SU-DHL-6 (cell line): ENCODE measurements around the gene ANKRD18B.
"Not testable (repeated sequence)": the region's sequence is repeated elsewhere in the genome, so short reads cannot be mapped to it uniquely, and the experiment has no call there.

Source experiments
- H2AFZ ChIP-seq: fragments of 200-600 bp; sonication (generic); 2 replicates; pipeline ENCODE4 v1.6.1; 2014; ENCODE audit warnings: low read depth, mild to moderate bottlenecking, moderate library complexity, mixed read lengths, antibody characterized with exemption, low read length; ENCODE audit not compliant: severe bottlenecking
- H3F3A ChIP-seq: fragments of 200-600 bp; shearing (Covaris generic); 2 replicates; pipeline ENCODE4 v1.6.0; 2016; ENCODE audit warnings: antibody characterized with exemption, mild to moderate bottlenecking; ENCODE audit not compliant: insufficient read depth
- H3K27ac ChIP-seq: fragments of 200-600 bp; sonication (generic); 2 replicates; pipeline ENCODE4 v1.5.1; 2016; ENCODE audit warnings: low read depth, mild to moderate bottlenecking, low read length, moderate library complexity, mixed read lengths
- H3K27me3 ChIP-seq: fragments of 200-600 bp; sonication (generic), shearing (Covaris generic); 2 replicates; pipeline ENCODE4 v1.6.0; 2014; ENCODE audit warnings: mild to moderate bottlenecking, low read length
- H3K36me3 ChIP-seq: fragments of 200-600 bp; sonication (generic); 2 replicates; pipeline ENCODE4 v1.6.1; 2014; ENCODE audit warnings: mild to moderate bottlenecking, low read length, mixed read lengths
- H3K4me2 ChIP-seq: fragments of 300-600, 200-600 bp; shearing (Covaris generic), sonication (generic); 2 replicates; pipeline ENCODE4 v1.6.0; 2014; ENCODE audit warnings: low read length, low read depth, mild to moderate bottlenecking; ENCODE audit not compliant: poor library complexity, severe bottlenecking
- H3K4me3 ChIP-seq: fragments of 200-600 bp; sonication (generic); 2 replicates; pipeline ENCODE4 v1.5.1; 2014; ENCODE audit warnings: antibody characterized with exemption, low read length, mild to moderate bottlenecking, mixed read lengths; ENCODE audit not compliant: insufficient read depth, poor library complexity, severe bottlenecking
- H3K79me2 ChIP-seq: fragments of 200-600 bp; sonication (generic); 2 replicates; pipeline ENCODE4 v1.6.1; 2014; ENCODE audit warnings: mild to moderate bottlenecking, low read length, moderate library complexity; ENCODE audit not compliant: insufficient read depth
- H3K9ac ChIP-seq: fragments of 200-600 bp; sonication (generic); 2 replicates; pipeline ENCODE4 v1.7.0; 2014; ENCODE audit warnings: mild to moderate bottlenecking, low read length
- H3K9me2 ChIP-seq: fragments of 200-600 bp; sonication (generic); replicated peaks from 2 replicates; pipeline ENCODE4 v1.6.1; 2014; ENCODE audit warnings: low read length; ENCODE audit not compliant: insufficient read depth
- H3K9me3 ChIP-seq: fragments of 200-600 bp; sonication (generic); 2 replicates; pipeline ENCODE4 v1.6.1; 2014; ENCODE audit warnings: low read length, mixed read lengths; ENCODE audit not compliant: insufficient read depth
- H4K20me1 ChIP-seq: fragments of 200-600 bp; sonication (generic); 2 replicates; pipeline ENCODE4 v1.6.1; 2014; ENCODE audit warnings: low read depth, mild to moderate bottlenecking, antibody characterized with exemption, low read length, moderate library complexity, mixed read lengths
- CTCF ChIP-seq: fragments of 200-600 bp; sonication (generic); IDR thresholded peaks from one replicate; pipeline ENCODE4 v1.5.1; 2017; ENCODE audit warnings: antibody characterized with exemption, mild to moderate bottlenecking, low read length, moderate library complexity; ENCODE audit not compliant: insufficient read depth, poor library complexity, severe bottlenecking
- EZH2phosphoT487 ChIP-seq: fragments of 200-600 bp; sonication (generic), shearing (Covaris generic); conservative IDR thresholded peaks from 2 replicates; pipeline ENCODE4 v1.6.1; 2018; ENCODE audit warnings: mild to moderate bottlenecking, antibody characterized with exemption, low read length, moderate library complexity, mixed read lengths

The ANKRD18B gene

GRCh38 chr9:33515342-33515995 is 8.6 kb upstream of the ANKRD18B start:
- H3K79me2 ChIP-seq, H3K27me3 ChIP-seq, H3K4me2 ChIP-seq, H3K27ac ChIP-seq, H2AFZ ChIP-seq, H3K9ac ChIP-seq, H4K20me1 ChIP-seq, H3K9me3 ChIP-seq, H3F3A ChIP-seq, H3K36me3 ChIP-seq, H3K9me2 ChIP-seq, H3K4me3 ChIP-seq: not testable (repeated sequence)

- not testable (repeated sequence) for H3K9me2 ChIP-seq, H3F3A ChIP-seq, H3K4me3 ChIP-seq, H3K9ac ChIP-seq, H4K20me1 ChIP-seq, H3K79me2 ChIP-seq, H3K4me2 ChIP-seq, H3K27me3 ChIP-seq, H2AFZ ChIP-seq, H3K9me3 ChIP-seq, H3K36me3 ChIP-seq, H3K27ac ChIP-seq
These were observed 7.7 kb upstream of the ANKRD18B start for GRCh38 chr9:33516397-33516796.

GRCh38 chr9:33517373-33517772 is 6.7 kb upstream of the ANKRD18B start:
- Histone ChIP-seq H4K20me1 (no peaks in the 10 kb centered on the region), H3K27ac (no peak overlapping the region), H3K27me3 (no peaks in the 10 kb centered on the region), H3K4me2 (no peak overlapping the region), H3K79me2 (no peaks in the 10 kb centered on the region), H3K36me3 (no peaks in the 10 kb centered on the region), H2AFZ (no peak overlapping the region), H3K9ac (no peak overlapping the region), H3K4me3 (no peak overlapping the region), H3K9me2 (no peaks in the 10 kb centered on the region), H3F3A (no peaks in the 10 kb centered on the region), H3K9me3 (no peaks in the 10 kb centered on the region)
- TF ChIP-seq CTCF, result peak; percentile 45
- no peak for TF ChIP-seq EZH2phosphoT487

GRCh38 chr9:33517934-33518577 is 6.0 kb upstream of the ANKRD18B start:
- not testable (repeated sequence) for H3K9me3 ChIP-seq, H3K4me2 ChIP-seq

GRCh38 chr9:33521861-33522260 is 2.2 kb upstream of the ANKRD18B start:
- H3K9me2 ChIP-seq, H2AFZ ChIP-seq, H3K4me3 ChIP-seq, H3K27me3 ChIP-seq, H3K79me2 ChIP-seq, H3K9me3 ChIP-seq, H3F3A ChIP-seq, H3K4me2 ChIP-seq, H3K36me3 ChIP-seq, H3K27ac ChIP-seq, H3K9ac ChIP-seq, H4K20me1 ChIP-seq: not testable (repeated sequence)

More at GRCh38 chr9:33517934-33518577, 6.0 kb upstream of the ANKRD18B start:
- H2AFZ ChIP-seq, H4K20me1 ChIP-seq, H3K9ac ChIP-seq, H3K27me3 ChIP-seq, H3K4me3 ChIP-seq, H3K9me2 ChIP-seq, H3K27ac ChIP-seq, H3K36me3 ChIP-seq, H3F3A ChIP-seq, H3K79me2 ChIP-seq: not testable (repeated sequence)
